NCI-H524 (cell line): ENCODE data around the gene IGF2.

Experiments used
- DNase-seq, 2 experiments: peaks; one replicate each; lab custom pipeline; 2025; lab: John Stamatoyannopoulos, UW

The IGF2 gene

DNA sequence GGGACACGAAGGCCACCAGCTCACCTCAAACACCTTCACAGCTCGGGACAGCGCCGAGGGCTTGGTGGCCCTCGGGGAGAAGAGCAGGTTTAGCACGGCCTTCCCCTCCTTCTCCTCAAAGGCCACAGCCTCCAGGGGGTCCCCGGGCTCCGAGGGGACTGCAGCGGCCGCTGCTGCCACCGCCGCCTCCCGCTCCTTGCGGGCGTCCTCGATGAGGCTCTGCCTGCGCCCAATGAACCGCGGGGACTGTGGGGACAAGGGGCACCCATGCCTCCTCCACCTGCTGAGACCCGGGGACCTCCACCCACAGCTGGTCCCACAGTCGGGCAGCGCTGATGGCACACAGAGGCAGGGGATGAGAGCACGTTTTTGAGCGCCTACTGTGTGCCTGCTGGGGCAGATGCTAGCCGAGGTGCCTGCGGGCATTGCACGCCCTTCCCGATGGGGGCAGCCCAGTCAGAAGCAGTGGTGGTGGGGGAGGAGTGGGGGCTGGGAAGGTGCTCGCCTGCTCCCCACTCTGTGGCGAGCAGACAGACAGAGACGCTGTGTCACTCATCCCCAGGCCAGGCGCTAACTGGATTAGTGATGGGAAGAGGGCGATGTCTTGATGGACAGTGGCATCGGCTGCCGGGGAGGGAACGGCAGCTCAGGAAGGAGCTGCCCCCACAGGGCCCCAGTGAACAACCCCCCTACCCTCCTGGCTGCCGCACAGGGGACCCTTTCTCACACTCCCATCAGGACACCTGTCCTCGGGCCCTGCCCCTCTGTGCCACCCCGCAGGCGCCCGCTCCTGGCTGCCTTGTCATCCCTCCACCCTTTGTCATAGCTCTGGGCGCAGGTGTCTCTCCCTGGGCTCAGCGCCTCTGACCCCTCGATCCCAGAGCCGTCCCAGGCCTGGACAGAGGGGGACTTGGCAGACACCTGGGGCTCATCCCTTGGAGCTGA is 30.7 kb upstream of the IGF2 start:
- peak in 1 of 2 experiments; percentile 22 for DNase-seq

DNA sequence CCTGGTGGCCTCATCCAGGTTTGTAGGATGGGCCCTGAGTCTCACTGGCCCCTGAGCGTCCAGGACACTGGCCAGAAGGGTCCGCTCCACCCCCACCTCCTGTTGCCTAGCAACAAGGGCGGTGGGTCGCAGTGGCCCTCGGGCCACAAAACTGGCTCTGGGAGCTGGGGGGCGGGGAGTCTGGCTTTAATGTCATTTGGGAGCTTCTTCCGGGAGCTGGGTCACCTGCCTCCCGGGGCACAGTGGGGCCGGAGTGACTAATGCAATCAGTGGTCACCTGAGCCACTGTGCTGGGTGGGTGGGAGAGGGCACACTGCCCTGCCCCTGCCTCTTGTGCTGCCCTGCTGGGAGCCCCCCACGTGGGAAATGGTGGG is 29.8 kb upstream of the IGF2 start:
- no peak for DNase-seq

DNA sequence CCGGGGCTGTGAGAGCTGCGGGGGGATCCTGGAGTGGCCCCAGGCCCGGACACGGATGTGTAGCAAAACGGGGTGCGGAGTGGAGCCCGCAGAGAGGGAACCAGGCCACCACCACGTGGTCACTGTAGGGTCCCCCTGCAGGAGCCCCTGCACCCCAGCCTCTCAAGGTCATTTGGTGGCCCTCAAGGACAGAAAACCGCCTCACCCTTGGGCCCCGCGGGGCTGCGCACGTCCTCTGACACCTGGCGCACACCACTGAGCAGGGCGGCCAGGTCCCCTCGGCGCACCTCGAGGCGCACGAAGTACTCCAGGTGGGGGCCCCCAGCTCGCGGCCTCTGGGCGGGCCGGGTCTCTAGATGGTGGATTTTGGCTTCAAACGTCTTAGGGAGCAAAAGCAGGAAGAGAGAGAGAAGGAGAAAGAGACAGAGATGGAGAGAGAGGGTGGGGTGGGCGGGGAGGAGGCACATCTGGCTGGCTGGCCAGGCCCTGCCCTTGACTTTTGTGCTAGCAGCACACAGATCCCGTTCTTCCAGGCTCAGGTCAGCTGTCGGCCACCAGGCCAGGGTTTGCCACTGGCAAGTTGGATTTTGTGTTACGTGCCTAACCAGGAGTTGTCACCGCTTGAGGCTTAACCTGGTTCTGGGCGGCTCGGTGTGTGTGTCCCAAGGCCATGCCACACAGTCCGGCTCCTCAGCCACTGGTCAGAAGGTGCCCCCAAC is 29.3 kb upstream of the IGF2 start:
- DNase-seq = no peak

DNA sequence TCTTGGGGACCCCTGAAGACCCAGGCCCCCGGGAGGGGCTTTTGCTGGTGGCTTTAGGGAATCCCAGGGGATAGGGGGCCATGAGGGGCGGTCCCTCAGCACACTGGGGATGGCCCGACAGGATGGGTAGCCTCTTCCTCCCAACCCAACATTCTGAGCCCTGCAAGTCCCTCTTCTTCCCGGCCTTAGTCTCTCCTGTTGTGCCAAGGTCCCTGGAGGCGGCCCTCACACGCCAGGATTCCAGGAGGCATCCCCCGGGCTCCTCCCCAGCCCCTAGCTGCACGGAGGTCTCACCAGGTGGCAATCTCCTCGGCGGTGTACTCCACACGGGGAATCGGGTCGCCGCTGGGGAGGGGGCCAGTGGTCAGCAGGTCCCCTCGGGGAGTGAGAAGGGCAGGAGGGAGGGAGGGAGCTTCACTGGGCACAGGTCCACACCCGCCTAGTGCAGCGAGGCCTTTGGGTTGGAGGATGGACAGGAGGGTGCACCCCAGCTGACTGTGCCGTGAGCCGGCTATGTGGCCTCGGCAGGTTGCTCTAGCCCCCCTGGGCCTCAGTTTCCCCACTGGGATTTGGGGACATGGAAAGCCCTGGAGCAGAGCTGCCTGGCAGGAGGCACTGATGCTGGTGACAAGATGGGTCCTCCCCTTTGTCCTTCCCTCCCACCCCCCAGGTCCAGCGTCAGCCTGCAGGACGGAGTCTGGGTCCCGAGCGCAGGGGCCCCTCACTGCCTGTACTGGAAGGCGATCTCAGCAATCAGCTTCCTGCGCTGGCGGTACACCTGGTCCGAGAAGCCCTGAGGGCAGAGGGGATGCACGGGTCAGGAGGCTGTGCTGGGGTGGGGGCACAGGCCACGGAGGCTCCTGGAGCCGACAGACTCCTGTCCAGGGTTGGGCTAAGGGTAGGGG is 28.2 kb upstream of the IGF2 start:
- DNase-seq = no peak

DNA sequence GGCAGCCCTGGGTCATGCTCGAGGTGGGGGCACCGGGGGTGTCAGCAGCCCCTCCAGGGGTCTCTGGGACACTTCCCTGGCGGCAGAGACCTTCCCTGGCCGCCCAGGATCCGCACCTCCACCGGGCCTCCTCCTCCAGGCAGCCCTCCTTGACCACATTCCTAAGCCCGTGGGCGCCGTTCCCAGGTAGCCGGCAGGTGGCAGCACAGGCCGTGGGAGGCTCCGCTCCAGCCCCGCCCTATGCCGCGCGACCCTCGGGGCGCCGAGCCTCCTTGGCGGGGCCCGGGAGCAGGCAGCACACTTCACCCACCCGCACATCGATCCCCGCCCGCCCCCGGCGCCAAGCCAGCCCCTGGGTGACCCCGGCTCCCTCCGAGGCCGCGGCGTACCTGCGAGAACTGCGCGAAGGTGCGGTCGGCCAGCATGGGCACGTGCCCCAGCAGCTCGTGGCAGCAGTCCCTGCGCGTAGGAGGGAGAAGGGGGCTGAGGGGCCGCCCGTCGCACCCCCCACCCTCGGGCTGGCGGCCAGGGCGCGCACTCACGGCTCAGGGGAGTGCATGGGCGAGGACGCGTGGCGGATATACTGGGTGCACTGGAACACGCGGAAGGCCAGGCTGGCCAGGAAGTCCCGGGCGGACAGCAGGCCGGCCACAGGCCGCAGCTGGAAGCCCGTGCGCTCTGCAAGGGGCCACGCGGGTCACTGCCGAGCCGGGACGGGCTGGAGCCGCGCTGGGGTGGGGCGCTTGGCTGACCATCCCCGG is 27.1 kb upstream of the IGF2 start:
- DNase-seq = peak in 1 of 2 experiments; percentile 36

DNA sequence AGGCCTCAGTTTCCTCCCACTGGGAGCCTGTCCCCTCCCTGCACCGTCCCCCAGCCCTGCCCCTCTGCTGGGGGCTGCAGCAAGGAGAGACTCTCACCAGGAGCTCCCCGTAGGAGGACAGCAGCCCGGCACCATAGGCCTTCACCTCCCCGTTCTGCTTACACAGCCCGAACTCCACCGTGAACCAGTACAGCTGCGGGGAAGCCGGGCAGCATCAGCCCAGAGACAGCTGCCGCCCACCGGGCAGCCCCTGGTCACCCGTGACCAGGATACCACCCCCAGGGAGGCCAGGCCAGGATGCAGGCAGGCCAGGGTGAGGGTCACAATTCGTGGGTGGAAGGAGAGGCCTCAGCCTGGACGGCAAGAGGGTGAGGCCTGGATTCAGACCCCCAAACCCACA is 26.4 kb upstream of the IGF2 start:
- no peak for DNase-seq

DNA sequence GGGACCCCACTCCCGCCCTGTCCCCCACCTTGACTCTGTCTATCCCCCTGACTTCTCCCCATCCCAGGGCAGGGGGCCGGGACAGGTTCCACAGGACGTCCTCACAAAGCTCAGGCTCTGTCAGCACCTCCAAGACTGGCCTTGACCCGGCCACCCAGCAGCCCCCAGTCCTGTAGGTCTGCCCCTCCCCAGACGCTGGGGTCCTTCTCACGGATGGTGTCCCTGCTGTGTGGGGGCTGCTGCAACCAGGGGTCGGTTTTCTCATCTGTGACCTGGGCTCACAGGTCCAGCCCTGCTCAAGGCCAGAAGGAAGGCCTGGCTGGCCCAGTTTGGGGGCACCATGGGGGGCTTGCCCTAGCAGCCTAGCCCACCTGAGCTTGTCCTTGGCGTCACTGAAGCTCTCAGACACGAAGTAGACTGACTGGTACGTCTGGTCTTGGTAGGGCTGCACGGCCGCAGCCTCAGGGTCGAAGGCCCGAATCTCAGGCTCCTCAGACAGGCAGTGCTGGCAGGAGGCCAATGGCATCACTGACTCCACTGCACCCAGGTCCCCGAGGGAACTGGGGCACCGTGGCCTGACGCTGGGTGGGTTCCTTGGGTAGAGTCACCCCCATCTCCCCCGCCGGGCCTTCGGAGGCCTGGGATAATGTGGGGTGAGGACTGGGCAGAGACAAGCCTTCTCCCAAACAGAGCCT is 25.8 kb upstream of the IGF2 start:
- no peak for DNase-seq

DNA sequence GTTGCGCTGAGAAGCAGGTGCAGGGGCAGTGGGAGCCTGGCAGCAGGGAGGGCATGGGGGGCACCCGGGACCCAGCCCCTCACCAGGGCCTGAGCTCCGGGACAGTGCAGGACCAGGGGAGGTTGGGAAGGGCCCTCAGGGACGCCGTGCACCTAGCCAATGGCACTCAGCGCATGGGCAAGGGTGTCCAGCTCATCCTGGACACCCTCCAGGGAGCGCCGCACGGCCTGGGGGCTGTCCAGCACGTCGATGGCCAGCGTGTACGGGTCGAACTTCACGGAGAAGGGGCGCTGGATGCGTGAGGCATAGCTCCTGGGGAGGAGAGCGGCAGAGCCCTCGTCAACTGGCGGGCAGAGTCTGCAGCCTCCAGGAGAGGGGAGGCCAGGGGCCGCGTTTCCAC is 24.9 kb upstream of the IGF2 start:
- no peak for DNase-seq

DNA sequence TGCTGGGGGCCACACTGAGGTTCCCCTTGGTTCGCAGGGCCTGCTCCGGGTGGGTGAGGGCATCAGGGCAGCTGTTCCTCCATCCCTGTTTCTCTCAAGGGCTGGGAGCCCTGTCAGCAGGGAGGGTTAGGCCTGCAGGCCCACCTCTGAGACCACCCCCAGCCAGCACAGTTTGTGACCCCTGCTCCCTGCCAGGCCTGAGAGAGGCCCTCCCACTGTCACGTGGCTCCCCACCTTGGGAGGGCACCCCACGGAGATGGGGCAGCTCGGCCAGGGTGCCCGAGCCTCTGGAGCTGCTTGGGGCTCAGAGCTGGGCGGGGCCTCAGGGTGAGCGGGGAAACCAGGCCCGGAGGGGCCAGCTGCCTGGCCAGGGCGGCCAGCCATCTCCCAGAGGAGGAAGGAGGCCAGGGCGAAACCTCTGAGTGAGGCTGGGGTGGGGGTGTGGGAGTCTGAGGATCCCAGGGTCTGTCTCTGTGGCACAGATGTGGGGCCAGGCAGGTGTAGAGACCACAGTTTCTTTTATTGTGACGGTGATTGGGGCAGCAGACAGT is 24.3 kb upstream of the IGF2 start:
- no peak for DNase-seq

DNA sequence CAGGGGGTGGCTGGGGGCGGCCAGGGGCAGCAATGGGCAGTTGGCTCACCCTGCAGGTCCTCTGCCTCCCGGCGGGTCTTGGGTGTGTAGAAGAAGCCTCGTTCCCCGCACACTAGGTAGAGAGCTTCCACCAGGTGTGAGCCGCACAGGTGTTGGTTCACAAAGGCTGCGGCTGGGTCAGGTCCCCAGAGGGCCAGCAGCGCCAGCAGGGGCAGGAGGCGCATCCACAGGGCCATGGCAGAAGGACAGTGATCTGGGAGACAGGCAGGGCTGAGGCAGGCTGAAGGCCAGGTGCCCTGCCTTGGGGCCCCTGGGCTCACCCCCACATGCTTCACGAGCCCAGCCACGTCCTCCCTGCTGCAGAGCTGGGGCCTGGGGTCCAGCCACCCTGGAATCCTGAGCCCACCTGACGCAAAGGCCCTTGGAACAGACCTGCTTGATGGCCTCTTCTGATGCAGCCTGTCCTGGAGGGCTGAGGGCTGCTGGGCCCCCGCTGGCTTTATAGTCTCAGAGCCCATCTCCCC is 21.6 kb upstream of the IGF2 start, which contains the start of gene INS:
Gene INS, minus strand, starts transcription at position 474 of the 524 bp plus-strand sequence. Its CDS starts 238 bp downstream, at position 236.
- no peak for DNase-seq

DNA sequence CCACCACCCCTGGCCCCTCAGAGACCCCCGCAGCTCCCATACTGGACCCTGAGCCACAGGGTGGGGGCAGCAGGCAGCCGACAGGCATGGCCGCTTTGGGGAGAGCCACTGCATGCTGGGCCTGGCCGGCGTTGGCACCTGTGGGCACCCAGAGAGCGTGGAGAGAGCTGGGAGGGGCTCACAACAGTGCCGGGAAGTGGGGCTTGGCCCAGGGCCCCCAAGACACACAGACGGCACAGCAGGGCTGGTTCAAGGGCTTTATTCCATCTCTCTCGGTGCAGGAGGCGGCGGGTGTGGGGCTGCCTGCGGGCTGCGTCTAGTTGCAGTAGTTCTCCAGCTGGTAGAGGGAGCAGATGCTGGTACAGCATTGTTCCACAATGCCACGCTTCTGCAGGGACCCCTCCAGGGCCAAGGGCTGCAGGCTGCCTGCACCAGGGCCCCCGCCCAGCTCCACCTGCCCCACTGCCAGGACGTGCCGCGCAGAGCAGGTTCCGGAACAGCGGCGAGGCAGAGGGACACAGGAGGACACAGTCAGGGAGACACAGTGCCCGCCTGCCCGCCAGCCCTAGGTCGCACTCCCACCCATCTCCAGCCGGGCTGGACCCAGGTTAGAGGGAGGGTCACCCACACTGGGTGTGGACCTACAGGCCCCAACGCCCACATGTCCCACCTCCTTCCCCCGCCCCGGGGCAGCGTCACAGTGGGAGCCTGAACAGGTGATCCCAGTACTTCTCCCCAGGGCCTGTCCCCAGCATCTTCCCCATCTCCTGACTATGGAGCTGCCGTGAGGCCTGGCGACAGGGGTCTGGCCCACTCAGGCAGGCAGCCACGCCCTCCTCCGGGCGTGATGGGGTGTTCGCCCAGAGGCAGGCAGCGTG is 20.6 kb upstream of the IGF2 start:
- no peak for DNase-seq

DNA sequence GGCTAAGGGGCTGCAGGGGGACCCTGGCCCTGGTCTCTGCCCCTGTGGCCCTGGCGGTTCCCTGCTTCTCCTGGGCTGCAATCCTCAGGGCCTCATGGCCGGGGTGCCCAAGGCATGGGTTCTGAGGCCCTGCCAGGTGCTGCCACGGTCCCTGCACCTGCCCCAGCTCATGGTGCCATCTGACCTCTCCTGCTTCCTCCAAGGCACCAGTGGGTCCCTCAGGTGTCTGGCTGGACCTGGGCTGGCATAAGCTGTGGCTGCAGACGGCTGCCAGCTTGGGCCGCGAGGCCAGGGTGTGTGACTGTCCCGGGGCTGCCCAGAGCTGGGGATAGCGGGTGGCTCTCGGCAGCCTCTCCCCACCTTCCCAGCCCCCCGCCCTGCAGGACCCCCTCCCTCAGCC is 19.8 kb upstream of the IGF2 start:
- DNase-seq = no peak

DNA sequence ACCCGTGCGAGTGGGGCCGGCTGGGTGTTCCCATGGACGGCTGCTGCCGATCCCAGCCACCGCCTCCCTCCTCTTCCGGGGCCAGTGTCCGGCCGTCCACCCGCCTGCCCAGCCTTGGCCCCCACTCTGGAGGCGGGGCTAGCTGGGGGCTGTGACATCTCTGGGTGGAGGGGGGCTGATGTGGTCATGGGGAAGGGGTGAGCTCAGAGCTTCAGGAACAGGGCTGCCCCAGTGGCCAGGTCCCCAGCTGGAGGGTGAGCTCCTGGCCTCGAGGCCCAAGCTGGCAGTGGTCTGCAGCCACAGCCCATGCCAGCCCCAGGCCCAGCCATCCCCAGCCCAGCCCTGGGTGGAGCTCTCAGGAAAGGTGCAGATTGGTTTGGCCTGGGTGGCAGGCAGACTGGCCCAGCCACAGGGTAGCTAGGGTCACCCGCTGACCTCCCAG is 19.1 kb upstream of the IGF2 start:
- DNase-seq = no peak

DNA sequence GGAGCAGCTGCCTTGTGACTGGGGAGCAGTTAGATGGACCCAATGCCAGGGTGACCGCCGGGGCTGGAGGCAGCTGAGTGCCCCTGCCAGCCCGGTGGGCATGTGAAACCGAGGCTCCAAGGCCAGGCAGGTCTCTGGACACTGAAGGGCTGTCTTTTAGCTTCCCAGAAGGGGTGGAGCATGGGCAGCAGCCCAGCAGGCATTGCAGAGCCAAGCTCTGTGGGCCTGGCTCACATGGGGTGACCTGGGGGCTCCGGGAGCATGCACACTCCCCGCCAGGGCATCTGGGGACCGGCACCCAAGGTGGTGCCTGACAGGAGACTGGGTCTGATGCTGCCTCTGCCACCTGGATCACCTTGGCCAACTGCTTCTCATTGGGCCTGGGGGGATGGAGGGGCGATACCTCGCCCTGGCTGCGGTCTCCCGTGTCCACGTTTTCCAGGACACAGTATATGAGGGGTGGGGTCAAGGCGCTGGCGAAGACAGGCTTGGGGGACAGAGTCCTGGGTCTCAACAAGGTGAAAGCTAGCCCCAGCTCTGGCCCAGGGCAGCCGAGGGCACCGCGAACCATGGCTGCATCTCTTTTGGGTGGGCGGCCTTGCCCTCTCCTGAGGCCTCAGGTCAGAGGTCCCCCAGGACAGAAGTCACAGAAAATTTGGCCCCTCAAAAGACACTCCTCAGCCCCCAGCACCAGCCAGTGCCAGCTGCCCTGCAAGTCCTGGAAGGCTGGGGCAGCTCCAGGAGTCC is 18.3 kb upstream of the IGF2 start:
- no peak for DNase-seq

DNA sequence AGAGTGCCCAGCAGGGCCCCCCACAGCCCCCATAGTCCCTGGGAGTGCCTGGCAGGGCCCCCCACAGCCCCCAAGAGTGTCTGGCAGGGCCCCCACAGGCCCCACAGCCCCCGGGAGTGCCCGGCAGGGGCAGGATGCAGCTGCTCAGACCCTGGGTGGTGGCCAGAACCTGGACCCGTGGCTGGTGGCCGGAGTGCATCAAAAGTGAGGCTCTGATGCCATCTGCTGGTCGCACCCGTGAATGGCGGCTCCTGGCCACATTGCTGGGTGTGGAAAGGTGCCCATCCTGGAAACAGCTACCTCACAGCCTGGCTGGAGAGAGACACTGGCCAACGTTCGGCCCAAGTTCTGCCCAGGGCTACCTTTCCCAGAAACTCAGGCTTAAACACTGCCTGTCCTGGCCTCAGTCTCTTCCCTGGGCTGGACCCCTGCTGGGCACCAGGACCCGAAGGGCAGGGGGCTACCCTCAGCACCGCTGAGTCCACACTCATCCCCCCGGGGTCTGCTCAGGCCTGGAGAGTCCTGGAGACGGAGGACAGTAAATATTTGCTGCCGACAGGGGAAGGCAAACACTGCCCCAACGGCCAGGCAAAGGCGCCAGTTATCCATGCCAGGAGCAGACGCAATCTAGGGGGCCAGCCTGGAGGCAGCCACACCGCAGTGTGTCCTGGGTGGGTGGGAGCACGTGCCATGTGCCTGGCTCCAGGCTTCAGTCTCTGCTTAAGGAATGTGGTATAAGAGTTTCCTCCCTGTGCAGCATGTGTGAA is 17.4 kb upstream of the IGF2 start:
- DNase-seq = peak in 1 of 2 experiments; percentile 50

DNA sequence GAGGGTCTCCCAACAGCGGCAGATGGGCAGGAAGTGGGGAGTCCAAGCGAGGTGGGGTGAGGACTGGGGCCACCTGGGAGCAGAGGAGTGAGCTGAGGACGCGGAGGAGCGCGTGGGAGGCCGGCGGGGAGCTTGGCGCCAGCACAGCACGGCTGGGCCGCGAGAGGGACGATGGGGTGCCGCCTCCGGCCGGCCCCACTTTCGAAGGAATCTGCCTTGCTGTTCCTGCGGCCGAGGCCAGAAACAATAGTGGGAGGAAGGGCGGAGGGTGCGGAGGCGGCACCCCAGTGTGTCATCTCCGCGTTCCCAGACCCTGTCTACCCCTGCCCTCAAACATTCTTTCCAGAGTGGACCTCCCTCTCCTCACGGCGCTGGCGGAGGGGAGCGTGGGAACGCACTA is 16.3 kb upstream of the IGF2 start:
- DNase-seq = no peak

DNA sequence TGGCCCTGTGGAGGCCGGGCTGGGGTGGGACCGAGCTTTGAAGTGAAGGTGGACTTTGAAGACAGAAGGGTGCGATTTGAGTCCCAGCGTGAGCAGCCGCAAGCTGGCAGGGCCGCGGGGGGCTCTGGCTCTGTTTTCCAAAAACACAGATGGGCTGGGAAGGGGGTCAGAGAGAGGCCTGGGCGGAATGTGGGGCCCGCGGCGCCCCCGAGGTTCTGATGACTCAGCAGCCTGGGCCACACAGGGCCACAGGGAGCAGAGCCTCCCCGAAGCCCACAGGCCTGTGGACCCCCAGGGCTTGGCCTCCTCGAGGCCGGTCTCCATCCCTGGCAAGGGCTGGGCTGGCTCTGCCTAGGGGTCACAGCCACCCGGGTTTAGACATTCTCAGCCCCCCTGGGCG is 15.7 kb upstream of the IGF2 start:
- DNase-seq = no peak

DNA sequence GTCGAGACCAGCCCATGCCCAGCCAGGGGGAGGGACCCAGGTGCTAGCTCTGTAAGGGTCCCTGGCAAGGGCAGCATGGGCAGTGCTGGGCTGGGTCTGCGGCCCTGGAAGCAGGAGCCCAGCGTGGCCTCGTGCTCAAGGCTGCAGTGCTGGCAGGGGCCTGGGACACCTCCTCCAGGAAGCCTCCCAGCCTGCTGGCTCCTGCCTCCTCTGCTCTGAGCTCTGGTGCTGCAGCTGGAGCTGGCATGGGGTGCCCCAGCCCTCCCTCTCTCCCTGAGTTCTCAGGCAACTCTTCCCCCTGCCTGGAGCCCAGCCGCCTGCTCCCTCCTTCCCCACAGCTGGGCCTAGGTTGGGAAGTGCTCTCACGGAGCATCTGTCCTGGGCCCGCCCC is 15.0 kb upstream of the IGF2 start:
- no peak for DNase-seq
